ENCODE results near the gene NCS1. TPM values are rescaled to one million over a fixed set of nuclear protein-coding genes. Genes with fewer than 3 reads are reported as not detected.

The NCS1 gene
- total RNA-seq, 1 donor from 2014 or later = 126 TPM

DNA sequence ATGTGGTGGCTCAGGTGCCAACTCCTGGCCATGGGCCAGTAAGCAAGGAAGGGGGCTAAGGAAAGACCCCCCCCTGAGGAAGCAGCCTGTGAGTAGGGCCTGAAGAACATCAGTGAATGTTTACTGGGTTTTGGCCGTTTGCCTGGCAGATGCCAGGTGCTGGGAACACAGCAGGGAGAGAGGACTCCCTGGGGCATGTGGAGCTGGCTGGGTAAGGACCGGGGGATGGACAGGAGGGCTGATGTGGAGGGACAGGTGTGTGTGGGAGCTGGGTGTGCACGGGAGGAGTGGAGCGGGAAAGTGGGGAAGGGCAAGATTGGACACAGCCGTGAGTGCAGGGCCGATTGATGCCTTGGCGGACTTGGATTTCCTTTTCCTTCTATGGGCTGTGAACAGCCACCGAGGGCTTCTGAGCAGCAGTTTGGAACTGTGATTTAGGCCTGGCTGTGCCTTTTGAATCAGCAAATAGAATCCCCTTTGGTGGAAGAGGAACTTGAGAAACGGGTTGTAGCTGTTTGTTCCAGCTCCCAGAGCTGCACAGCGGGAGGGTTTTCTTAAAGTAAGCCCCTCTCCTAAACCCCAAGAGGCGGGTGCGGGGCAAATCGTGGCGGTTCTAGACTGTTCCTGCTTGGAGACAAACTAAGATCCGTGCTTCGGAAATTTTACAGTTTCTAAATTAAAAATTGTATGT, 96.5 kb downstream of the NCS1 start:
- no peak overlapping the region for H3K9ac ChIP-seq (ENCODE audit: low read length)
- Mint-ChIP-seq H3K36me3 (ENCODE audit: low read depth, unreplicated experiment) (no peaks in the 10 kb centered on the region), H3K4me1 (ENCODE audit: low read depth, unreplicated experiment) (peaks cover 1% of the 10 kb centered on the region), H3K9me3 (ENCODE audit: unreplicated experiment) (no peaks in the 10 kb centered on the region), H3K27me3 (ENCODE audit: low read depth, unreplicated experiment) (peaks cover 42% of the 10 kb centered on the region), H3K27ac (ENCODE audit: unreplicated experiment) (peak overlapping the region; percentile 48), H3K4me3 (ENCODE audit: unreplicated experiment) (no peak overlapping the region)
- H3K9me3 ChIP-seq (ENCODE audit: insufficient read depth, low read depth, low read length) = no peaks in the 10 kb centered on the region
- H3K4me3 ChIP-seq (ENCODE audit: insufficient read depth, low read depth, low read length) = no peak overlapping the region
- H3K79me2 ChIP-seq (ENCODE audit: insufficient read depth, low read length) = no peaks in the 10 kb centered on the region
- no peak overlapping the region for H2AFZ ChIP-seq (ENCODE audit: low read depth, low read length)
- H3K36me3 ChIP-seq (ENCODE audit: insufficient read depth, low read length) = no peaks in the 10 kb centered on the region
- peaks cover 43% of the 10 kb centered on the region for H3K27me3 ChIP-seq (ENCODE audit: insufficient read depth, low read length)
- H3K27ac ChIP-seq (ENCODE audit: low read depth, low read length) = no peak overlapping the region
- H3K4me1 ChIP-seq (ENCODE audit: insufficient read depth, low read length) = peaks cover under 1% of the 10 kb centered on the region
- FAIRE-seq (no peak), DNase-seq (ENCODE audit: low read depth) (no peak)
- no peaks in the 10 kb centered on the region for H4K20me1 ChIP-seq (ENCODE audit: insufficient read depth, low read length)
- no peak overlapping the region for H3K4me2 ChIP-seq (ENCODE audit: low read length)
- TF ChIP-seq EZH2 (IDR thresholded peaks at IDR 0.05; ENCODE audit: insufficient read depth, low read length) (no peak), CTCF (IDR thresholded peaks at IDR 0.05; ENCODE audit: insufficient read depth, low read depth, low read length) (no peak)

- Mint-ChIP-seq H3K9me3 (ENCODE audit: unreplicated experiment) (no peaks in the 10 kb centered on the region), H3K4me1 (ENCODE audit: low read depth, unreplicated experiment) (peaks cover 4% of the 10 kb centered on the region), H3K27me3 (ENCODE audit: low read depth, unreplicated experiment) (peaks cover 26% of the 10 kb centered on the region), H3K27ac (ENCODE audit: unreplicated experiment) (no peak overlapping the region), H3K4me3 (ENCODE audit: unreplicated experiment) (no peak overlapping the region), H3K36me3 (ENCODE audit: low read depth, unreplicated experiment) (no peaks in the 10 kb centered on the region)
- no peak overlapping the region for H3K4me3 ChIP-seq (ENCODE audit: insufficient read depth, low read depth, low read length)
- H2AFZ ChIP-seq (ENCODE audit: low read depth, low read length) = no peak overlapping the region
- TF ChIP-seq EZH2 (IDR thresholded peaks at IDR 0.05; ENCODE audit: insufficient read depth, low read length) (no peak), CTCF (IDR thresholded peaks at IDR 0.05; ENCODE audit: insufficient read depth, low read depth, low read length) (no peak)
- peaks cover 30% of the 10 kb centered on the region for H3K27me3 ChIP-seq (ENCODE audit: insufficient read depth, low read length)
- no peak overlapping the region for H3K4me2 ChIP-seq (ENCODE audit: low read length)
- DNase-seq (ENCODE audit: low read depth) (no peak), FAIRE-seq (no peak)
- peaks cover 3% of the 10 kb centered on the region for H3K4me1 ChIP-seq (ENCODE audit: insufficient read depth, low read length)
- H3K79me2 ChIP-seq (ENCODE audit: insufficient read depth, low read length) = no peaks in the 10 kb centered on the region
- H3K27ac ChIP-seq (ENCODE audit: low read depth, low read length) = no peak overlapping the region
- no peaks in the 10 kb centered on the region for H4K20me1 ChIP-seq (ENCODE audit: insufficient read depth, low read length)
- H3K36me3 ChIP-seq (ENCODE audit: insufficient read depth, low read length) = no peaks in the 10 kb centered on the region
- no peaks in the 10 kb centered on the region for H3K9me3 ChIP-seq (ENCODE audit: insufficient read depth, low read depth, low read length)
- H3K9ac ChIP-seq (ENCODE audit: low read length) = no peak overlapping the region
These were observed 99.3 kb downstream of the NCS1 start for GRCh38 chr9:130271473-130271872.

GRCh38 chr9:130275156-130275555, 103.0 kb downstream of the NCS1 start:
- no peaks in the 10 kb centered on the region for H3K36me3 ChIP-seq (ENCODE audit: insufficient read depth, low read length)
- no peak overlapping the region for H3K27ac ChIP-seq (ENCODE audit: low read depth, low read length)
- H3K4me1 ChIP-seq (ENCODE audit: insufficient read depth, low read length) = peaks cover 4% of the 10 kb centered on the region
- H3K9me3 ChIP-seq (ENCODE audit: insufficient read depth, low read depth, low read length) = no peaks in the 10 kb centered on the region
- FAIRE-seq (no peak), DNase-seq (ENCODE audit: low read depth) (no peak)
- H3K36me3 Mint-ChIP-seq (ENCODE audit: low read depth, unreplicated experiment) = no peaks in the 10 kb centered on the region
- H3K79me2 ChIP-seq (ENCODE audit: insufficient read depth, low read length) = no peaks in the 10 kb centered on the region
- H4K20me1 ChIP-seq (ENCODE audit: insufficient read depth, low read length) = no peaks in the 10 kb centered on the region
- no peak for TF ChIP-seq EZH2 (IDR thresholded peaks at IDR 0.05; ENCODE audit: insufficient read depth, low read length)
- TF ChIP-seq CTCF (IDR thresholded peaks at IDR 0.05; ENCODE audit: insufficient read depth, low read depth, low read length) = no peak
- peaks cover 3% of the 10 kb centered on the region for H3K9me3 Mint-ChIP-seq (ENCODE audit: unreplicated experiment)
- no peak overlapping the region for H3K4me3 Mint-ChIP-seq (ENCODE audit: unreplicated experiment)
- peaks cover 5% of the 10 kb centered on the region for H3K27me3 Mint-ChIP-seq (ENCODE audit: low read depth, unreplicated experiment)
- no peak overlapping the region for H3K4me3 ChIP-seq (ENCODE audit: insufficient read depth, low read depth, low read length)
- no peak overlapping the region for H3K9ac ChIP-seq (ENCODE audit: low read length)
- H3K27ac Mint-ChIP-seq (ENCODE audit: unreplicated experiment) = no peak overlapping the region
- peaks cover 17% of the 10 kb centered on the region for H3K27me3 ChIP-seq (ENCODE audit: insufficient read depth, low read length)
- peaks cover 5% of the 10 kb centered on the region for H3K4me1 Mint-ChIP-seq (ENCODE audit: low read depth, unreplicated experiment)
- no peak overlapping the region for H2AFZ ChIP-seq (ENCODE audit: low read depth, low read length)
- no peak overlapping the region for H3K4me2 ChIP-seq (ENCODE audit: low read length)

All from astrocyte (in vitro differentiated cells and primary cell).